Measurements from ENCODE around the gene ULK1.
"Not testable (repeated sequence)": the region's sequence is repeated elsewhere in the genome, so short reads cannot be mapped to it uniquely, and the experiment has no call there.

Gene ULK1

GRCh38 chr12:131860472-131861260, 33.8 kb upstream of the ULK1 start:
- peak in 1 of 42 donors; percentile 12 for DNase-seq
- intact Hi-C loops (cut with DNase I), result no loop called here

DNA sequence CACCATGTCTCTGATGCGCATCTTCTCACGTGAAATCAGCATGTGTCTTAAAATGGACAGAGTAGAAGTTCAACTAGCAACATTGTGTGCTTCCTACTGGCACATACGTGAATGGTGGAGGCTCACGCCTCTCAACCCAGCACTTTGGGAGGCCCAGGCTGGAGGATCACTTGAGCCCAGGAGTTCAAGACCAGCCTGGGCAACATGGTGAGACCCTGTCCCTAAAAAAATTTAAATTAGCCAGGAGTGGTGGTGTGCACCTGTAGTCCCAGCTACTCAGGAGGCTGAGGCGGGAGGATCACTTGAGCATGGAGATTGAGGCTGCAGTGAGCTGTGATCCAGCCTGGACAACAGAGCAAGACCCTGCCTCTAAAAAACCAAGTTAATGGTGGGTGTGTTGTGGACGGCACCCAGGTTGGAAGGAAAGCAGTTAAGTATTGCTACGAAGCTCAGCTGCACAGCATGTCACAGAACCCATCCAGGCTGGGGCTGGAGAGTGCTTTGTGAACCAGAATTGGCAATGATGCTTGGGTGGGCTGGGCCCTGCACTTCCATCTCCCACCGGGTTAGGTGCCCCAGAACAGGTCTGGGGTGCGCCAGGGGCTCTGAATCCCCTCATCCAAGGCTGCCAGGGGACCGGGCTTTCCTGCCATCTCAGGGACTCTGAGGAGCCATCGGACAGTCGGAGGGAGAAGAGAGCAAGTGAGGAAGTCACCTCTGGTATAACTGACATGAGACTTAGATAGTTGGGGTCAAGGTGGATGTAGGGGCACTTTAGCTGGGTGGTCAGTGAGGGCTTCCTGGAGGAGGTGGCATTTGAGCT, 33.0 kb upstream of the ULK1 start:
- intact Hi-C loops (cut with DNase I), result no loop called here
- peak in 1 of 42 donors; percentile 25 for DNase-seq

GRCh38 chr12:131862084-131862441, 32.4 kb upstream of the ULK1 start:
- no peak for DNase-seq
- intact Hi-C loops (cut with DNase I), result no loop called here

DNA sequence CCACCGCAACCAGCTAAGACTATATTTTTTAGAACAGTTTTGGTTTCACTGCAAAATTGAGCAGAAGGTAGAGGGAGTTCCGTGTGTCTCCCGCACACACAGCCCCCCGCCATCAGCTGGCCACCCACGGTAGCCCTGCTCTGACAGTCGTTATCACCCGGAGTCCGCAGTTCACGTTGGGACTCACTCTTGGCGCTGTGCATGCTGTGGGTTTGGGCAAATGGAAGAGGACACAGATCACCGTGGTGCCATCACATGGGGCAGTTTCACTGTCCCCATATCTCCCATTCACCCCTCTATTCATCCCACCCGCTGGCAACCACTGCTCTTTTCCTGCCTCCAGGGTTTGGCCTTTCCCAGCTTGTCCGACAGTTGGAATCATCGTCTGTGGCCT, 31.8 kb upstream of the ULK1 start:
- intact Hi-C loops (cut with DNase I), result no loop called here
- no peak for DNase-seq

DNA sequence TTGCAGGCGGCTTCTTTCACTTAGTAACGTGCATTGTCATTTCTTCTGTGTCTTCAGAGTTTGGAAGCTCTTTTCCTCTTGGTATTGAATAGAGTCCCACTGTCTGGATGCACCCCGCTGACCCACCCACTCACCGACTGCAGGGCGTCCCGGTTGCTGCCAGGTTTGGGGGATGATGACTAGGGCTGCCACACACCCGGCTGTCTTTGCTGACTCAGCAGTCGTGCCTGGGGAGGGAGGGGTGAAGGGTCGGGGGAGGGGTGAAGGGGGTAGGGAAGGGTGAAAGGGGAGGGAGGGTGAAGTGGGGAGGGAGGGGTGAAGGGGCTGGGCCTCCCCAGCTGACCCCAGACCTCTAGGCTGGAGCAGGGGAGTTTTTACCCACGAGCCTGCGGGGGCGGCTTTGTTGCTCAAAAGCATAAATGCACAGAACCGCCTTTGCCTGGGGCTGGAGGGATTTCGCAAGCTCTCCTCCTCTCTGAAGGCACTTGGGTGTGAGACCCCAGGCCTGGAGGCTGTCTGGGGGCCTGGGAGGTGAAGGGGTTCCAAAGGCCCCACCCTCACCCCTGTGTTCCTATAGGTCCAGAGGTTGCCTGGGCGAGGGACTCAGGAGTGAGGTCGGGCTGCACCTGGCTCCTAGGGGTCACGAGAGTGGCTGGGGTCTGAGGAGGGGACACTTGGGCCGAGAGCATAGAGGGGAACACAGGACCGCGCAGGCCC, 31.3 kb upstream of the ULK1 start:
- intact Hi-C loops (cut with DNase I), result no loop called here
- peak in 5 of 42 donors; percentile 21 to 64 (median 60) for DNase-seq

DNA sequence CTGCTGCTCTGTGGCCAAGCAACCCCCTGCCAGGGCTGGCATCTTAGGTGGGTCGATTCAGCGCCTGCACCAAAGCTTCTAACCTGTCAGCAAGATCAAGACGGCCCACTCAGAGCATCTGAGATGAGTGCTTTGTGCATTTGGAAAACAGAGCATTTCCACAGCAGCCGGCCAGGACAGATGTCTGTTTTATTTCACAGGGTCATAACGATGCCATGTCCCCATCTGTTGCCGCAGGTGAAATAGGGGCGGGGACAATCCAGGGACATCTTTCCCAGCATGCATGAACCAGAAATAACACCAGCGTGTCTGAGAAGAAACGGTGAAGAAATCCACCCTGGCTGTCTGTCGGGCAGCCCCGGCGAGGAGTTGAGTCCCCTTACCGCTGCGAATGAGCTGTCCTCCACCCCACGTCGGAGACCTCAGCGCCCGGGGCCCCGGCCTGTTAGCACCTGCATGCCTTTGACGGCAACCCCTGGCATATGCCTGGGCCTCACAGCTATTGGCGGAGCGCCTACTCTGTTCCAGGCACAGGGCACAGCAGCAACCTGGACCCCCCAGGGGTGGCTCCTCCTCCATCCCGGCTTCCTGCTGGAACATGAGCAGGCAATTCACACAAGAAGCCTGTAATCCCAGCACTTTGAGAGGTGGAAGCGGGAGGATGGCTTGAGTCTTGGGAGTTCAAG, 30.6 kb upstream of the ULK1 start:
- peak in 17 of 42 donors; percentile 17 to 71 (median 50) for DNase-seq
- intact Hi-C loops (cut with DNase I), result no loop called here

DNA sequence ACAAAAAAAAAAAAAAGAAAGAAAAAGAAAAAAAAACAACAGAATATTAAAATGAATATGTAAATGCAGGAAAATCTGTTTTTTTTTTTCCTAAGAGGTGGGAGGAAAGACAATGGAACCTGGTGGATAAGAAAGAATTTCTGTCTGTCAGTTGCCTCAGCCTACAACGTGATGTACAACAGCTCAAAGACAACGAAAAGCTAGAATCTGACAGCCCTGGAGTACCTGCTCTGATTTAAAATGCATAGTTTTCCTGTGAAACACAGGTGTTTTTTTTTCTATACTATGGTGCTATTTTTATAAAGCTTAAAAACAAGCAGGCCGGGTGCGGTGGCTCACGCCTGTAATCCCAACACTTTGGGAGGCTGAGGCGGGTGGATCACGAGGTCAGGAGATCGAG, 30.0 kb upstream of the ULK1 start:
- peak in 4 of 42 donors; percentile 41 to 71 (median 56) for DNase-seq
- intact Hi-C loops (cut with DNase I), result no loop called here

GRCh38 chr12:131865180-131865875, 29.1 kb upstream of the ULK1 start:
- intact Hi-C loops (cut with DNase I), result no loop called here
- no peak for DNase-seq

- intact Hi-C loops (cut with DNase I), result no loop called here
- no peak for DNase-seq
These were observed 27.0 kb upstream of the ULK1 start for GRCh38 chr12:131867471-131867870.

DNA sequence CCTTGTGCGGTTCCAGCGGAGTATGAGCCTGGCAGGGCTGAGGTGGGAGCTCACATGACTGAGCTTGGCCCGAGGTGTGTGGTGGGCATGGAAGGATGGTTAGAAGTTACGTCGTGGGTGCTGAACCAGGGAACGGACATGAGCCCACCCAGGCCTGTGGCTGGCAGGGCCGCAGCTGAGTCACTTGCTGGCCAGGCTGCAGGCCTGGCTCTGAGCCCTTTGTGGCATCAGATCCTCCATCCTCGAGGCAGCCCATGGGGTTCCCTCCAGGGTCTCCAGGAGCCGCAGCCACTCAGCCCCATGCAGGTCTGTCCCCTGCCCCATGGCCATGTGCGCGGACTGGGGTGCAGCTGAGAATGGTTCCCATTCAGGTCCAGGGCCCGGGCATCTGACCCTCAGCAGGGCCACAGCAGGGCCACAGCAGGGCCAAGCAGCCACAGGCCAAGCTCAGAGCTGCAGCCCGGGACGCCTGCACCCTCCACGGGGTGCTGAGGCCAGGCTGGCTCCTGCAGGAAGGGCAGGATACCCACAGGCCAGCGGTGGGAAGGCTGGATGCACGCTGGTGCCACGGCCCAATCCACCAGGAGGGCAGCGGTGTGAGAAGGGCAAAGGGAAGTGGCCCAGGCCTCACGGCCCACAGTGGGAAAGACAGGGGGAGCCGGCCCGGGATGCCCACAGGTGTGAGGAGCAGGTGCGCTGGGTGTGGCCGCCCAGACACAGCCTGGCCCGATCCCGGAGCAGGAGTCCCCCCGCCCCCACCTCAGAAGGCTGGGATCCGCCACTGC, 26.3 kb upstream of the ULK1 start:
- DNase-seq, result no peak
- intact Hi-C loops (cut with DNase I), result no loop called here

DNA sequence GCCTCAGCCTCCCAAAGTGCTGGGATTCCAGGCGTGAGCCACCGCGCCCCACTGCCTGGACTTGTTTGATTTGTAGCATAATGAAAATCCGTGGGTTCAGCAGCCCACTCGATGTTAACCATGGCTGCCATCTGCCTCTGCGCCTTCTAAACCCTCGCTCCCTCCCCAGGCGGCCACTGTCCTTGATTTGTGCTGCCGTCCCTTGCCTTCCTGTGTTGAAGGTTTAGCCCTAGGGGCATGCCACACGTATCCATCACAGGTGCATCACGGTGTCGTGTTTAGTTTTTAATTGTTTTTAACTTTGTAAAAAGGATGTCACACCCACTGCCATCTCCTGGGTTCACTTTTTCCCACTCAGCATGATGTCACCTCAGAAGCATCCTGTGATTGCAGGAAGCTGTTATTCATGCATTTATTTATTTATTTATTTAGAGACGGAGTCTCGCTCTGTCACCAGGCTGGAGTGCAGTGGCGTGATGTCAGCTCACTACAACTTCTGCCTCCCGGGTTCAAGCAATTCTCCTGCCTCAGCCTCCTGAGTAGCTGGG, 24.5 kb upstream of the ULK1 start:
- peak in 2 of 42 donors; percentile 44 to 52 for DNase-seq
- intact Hi-C loops (cut with DNase I), result no loop called here

DNA sequence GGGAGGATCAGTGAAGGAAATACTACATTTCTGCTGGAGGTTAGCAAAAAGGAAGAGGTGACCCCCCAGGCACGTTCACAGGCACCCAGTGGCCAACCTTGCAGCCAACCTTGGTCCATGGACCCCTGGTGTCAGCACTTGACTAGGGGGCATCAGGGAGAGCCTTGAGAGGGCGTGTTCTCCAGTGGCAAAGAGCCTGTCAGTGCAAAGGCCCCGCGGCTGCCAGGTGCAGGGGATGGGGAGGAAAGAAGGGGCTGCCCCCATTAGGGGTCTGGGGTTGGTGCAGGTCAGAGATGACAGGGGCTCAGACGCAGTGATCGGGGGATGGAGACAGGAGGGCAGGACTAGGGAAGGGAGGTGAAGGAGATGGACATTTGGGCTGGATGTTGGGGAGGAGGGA, 22.7 kb upstream of the ULK1 start:
- DNase-seq, result no peak
- intact Hi-C loops (cut with DNase I), result no loop called here

DNA sequence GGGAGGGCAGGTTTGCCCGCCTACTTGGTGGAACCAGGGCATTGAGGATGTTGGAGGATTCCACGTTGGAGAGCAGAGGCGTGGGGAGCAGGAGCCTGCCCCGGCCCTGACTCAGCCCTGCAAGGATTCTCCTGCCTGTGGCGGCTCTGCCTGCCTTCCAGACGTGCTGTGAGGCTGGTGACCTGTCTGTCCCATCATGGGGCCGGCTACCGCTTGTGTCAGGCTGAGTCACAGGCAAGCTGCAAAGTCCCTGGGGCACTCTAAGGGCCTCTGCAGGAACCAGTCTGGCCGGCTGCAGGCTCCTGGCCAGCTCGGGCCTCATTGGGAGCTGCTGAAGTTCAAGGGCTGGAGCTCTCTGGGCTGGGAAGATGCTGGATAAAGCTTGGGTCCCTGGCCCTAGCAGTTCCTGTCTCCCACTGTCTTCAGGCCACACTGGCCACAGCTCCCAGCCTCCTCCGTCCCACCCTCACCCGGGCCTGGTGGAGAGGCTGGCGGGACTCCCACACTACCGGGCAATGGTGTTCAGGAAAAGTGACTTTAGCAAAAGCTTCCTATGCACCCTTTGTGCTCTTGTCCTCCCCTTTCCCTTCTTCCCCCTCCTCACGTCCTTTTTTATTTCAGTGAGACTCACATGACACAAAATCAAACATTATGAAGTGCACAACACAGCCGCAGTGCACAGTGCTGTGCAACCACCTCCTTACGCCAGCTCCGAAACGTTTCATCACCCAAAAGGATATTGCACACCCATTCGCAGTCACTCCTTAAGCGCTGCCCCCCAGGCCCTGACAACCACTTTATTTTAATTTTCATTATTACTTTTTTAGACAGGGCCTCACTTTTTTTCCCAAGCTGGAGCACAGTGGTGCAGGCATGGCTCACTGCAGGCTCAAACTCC, 22.0 kb upstream of the ULK1 start:
- intact Hi-C loops (cut with DNase I), result no loop called here
- no peak for DNase-seq

DNA sequence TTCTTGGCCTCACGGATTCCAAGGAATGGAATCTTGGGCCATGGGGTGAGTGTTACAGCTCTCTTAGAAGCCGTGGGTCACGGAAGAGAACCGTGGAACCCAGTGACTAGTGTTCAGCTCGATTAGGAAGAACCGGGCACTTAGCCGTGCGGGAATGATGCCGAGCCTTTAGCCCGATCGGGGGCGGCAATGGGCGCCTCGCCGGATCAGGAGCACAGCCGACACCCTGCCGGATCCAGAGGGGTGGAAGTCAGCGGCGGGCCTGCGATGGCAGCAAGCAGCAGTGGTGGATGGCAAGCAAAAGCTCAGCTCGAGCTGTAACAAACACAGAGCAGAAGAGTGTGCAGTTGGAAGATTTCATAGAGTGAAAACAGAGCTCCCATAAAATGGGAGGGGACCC, 21.1 kb upstream of the ULK1 start:
- intact Hi-C loops (cut with DNase I), result no loop called here
- DNase-seq, result no peak

GRCh38 chr12:131874972-131875371, 19.4 kb upstream of the ULK1 start:
- intact Hi-C loops (cut with DNase I); DNase-seq: not testable (repeated sequence)

GRCh38 chr12:131877216-131877615, 17.2 kb upstream of the ULK1 start:
- intact Hi-C loops (cut with DNase I); DNase-seq: not testable (repeated sequence)

- intact Hi-C loops (cut with DNase I); DNase-seq: not testable (repeated sequence)
These were observed 16.0 kb upstream of the ULK1 start for GRCh38 chr12:131878436-131878835.
